GM10847 (cell line): ENCODE results near the gene NEURL1.

ENCODE experiments used
- POLR2A ChIP-seq: IDR thresholded peaks from 2 replicates; pipeline ENCODE4 v1.6.1; 2011; ENCODE audit not compliant: insufficient read length; ENCODE audit errors: extremely low read depth

NEURL1 gene

GRCh38 chr10:103456074-103456660 lies 37.3 kb upstream of the NEURL1 start:
- no peak for TF ChIP-seq POLR2A

- no peak for TF ChIP-seq POLR2A
These were observed 36.3 kb upstream of the NEURL1 start for GRCh38 chr10:103457176-103457712.

- no peak for TF ChIP-seq POLR2A
These were observed 35.5 kb upstream of the NEURL1 start for GRCh38 chr10:103457896-103458583.

GRCh38 chr10:103458720-103459119 lies 34.8 kb upstream of the NEURL1 start, which contains the start of gene CALHM1:
Gene CALHM1 (minus strand): TSS chr10:103458900. CDS start chr10:103458751, 149 bp downstream.
- no peak for TF ChIP-seq POLR2A

DNA sequence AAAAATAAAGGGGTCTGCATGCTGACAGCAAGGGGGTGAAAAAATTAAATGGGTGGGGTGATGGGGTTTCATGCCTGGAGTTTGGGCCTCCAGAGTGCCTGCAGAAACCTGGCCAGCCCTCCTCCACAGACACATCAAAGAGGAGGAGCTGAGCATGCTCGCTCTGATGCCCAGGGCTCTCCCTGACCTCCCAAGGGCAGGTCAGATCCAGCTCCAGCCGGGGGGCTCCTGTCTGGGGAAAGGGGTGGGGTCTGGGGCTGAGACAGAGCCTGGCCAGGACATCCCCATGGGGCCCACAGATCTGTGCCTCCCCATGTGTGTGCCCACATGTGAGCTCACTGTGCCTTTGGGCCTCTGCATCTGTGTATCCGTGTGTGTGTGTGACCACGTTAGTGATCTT lies 33.9 kb upstream of the NEURL1 start:
- no peak for TF ChIP-seq POLR2A

DNA sequence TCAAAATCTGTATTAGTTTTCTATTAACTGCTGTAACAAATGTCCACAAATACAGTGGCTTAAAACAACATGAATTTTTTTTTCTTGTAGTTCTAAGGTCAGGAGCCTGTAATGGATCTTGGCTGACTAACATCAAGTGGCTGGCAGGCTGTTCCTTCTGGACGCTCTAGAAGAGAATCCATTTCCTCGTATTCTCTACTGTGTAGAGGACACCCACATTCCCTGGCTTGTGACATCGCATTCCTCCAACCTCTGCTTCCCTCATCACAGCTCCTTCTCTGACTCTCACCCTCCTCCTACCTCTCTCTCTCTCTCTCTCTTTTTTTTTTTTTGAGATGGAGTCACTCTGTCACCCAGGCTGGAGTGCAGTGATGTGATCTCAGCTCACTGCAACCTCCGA lies 30.0 kb upstream of the NEURL1 start:
- TF ChIP-seq POLR2A, result no peak

DNA sequence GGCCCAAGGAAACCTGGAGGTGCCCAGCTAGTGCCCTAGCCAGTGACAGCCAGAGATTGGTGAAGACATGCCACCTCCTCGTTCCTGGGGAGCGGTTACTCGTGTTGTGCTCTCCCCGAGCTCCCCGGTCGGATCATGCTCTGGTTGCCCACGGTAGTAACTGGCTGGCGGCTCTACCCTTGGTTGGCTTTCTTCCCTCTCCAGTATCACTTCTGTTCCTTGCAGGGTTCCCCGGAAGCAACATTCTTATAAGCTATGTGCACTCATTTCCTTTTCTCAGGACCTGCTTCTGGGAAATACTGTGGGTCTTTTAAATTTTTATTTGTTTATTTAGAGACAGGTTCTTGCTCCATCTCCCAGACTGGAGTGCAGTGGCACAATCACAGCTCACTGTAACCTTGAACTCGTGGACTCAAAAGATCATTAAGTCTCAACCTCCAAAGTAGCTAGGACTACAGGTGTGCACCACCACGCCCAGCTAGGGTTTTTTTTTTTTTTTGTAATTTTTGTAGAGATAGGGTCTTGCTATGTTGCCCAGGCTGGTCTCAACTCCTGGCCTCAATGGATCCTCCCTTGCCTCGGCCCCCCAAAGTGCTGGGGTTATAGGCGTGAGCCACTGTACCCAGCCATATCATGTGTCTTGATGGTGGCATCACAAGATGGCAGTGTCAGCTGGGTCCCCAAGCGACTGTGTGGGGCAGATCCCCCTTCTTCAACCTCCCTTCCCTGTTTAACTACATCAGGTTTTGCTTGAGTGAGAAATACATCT lies 27.9 kb upstream of the NEURL1 start:
- no peak for TF ChIP-seq POLR2A

DNA sequence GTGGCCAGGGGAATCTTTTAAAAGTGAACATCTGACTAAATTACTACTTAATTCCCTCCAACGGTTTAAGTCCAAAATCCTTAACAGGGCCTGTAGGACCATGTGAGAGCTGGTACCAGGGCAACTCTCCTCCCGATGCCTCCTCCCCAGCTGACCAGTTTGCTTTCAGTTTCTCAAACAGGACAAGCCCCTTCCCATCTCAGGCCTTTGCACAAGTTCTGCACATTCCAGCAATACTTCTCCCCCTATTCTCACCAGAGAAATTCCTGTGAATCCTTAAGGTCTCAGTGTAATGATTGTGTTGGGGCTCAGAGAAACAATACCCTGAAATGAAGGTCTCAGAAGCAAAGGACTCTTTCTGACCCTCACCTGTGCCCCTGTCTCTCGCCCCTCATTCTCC lies 26.8 kb upstream of the NEURL1 start:
- no peak for TF ChIP-seq POLR2A

- no peak for TF ChIP-seq POLR2A
These were observed 26.1 kb upstream of the NEURL1 start for GRCh38 chr10:103467406-103467805.

GRCh38 chr10:103469201-103469600 lies 24.3 kb upstream of the NEURL1 start:
- TF ChIP-seq POLR2A, result no peak

GRCh38 chr10:103470761-103471653 lies 22.5 kb upstream of the NEURL1 start:
- TF ChIP-seq POLR2A, result peak; percentile 56

- TF ChIP-seq POLR2A, result peak; percentile 25
These were observed 21.5 kb upstream of the NEURL1 start for GRCh38 chr10:103472005-103472404.

DNA sequence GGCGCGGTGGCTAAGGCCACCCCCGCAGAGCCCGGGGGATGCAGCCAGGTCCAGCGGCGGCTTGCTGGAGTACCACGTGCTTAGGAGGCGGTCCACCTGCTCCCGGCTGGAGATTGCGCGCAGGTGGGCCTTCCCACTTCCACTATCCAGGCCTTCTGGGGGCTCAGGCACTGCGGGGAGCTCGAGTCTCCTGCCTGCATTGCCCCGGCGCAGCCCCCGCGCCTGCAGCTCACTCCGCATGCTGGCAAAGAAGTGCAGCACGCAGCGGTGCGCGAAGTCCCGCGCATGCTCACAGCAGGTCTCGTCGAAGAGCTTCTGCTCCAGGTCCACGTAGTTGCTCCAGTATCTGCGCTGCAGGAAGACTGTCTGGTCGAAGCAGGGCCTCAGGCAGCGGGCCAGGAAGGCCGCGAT lies 20.2 kb upstream of the NEURL1 start:
- no peak for TF ChIP-seq POLR2A

DNA sequence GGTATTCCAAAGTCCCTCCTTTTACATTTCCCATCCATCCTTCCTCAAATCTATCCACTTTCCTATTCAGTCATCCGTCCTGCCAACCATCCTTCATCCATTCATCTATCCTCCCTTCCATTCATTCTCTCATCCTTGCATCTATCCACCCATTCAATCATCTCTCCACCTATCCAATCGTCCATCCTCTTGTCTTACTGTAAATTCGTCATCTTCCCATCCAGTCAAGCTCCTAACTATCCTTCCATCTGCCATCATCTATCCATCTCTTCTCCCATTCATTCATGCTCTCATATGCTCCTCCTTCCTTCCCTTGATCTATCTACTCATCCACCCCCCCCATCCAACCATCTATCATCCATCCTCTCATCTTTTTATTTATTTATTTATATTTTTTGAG lies 19.4 kb upstream of the NEURL1 start:
- TF ChIP-seq POLR2A, result no peak

- no peak for TF ChIP-seq POLR2A
These were observed 18.1 kb upstream of the NEURL1 start for GRCh38 chr10:103475437-103475836.
